ENCODE results near the gene TBXAS1. TPM values are rescaled to one million over a fixed set of nuclear protein-coding genes. Genes with fewer than 3 reads are reported as not detected.

The TBXAS1 gene
- total RNA-seq, 2 experiments from 2014 or later, result 0.86 TPM; not detected in 1

DNA sequence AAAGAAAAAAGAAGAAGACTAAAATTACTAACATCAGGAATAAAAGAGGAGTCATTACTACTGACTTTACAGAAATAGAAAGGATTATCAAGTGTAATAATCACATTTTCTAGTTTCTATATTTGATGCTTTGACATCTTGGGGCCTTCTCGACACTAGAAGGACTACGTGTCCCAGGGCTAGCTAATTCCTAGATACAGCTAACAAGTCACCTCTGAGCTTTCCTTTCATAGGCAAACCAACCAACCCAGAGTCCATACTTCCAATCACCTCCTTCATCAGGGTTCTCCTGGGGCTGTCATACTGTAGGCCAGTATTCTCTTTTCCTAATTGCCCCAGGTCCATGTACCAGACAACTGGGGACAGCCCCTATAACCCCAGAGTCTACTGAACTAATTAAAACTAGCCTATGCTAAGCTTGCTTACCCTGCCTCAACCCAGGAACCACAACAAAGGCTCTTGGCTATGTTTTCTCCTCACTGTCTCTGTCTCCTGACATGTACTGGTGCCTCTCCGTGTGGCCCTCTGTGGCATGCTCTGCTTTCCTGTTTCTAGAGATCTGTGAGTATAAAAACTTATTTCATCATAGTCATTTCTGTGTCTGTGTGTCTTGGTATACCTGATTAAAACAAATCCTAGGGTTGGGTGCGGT, 240.4 kb downstream of the TBXAS1 start:
- POLR2A ChIA-PET, result no interaction called here
- Histone ChIP-seq H3K4me1 (ENCODE audit: insufficient read depth, low read length, poor library complexity, severe bottlenecking) (no peaks in the 10 kb centered on the region), H3K4me3 (ENCODE audit: low read depth, low read length, poor library complexity, severe bottlenecking) (no peak overlapping the region), H4K20me1 (ENCODE audit: insufficient read depth, low read length) (no peaks in the 10 kb centered on the region), H3K79me2 (ENCODE audit: insufficient read depth, low read depth, low read length) (no peaks in the 10 kb centered on the region), H3K9me2 (ENCODE audit: insufficient read depth, low read length) (no peaks in the 10 kb centered on the region), H2AFZ (ENCODE audit: low read length) (no peak overlapping the region), H3K9me3 (ENCODE audit: low read length) (peaks cover 16% of the 10 kb centered on the region), H3K36me3 (ENCODE audit: insufficient read depth, low read length) (no peaks in the 10 kb centered on the region), H3K27ac (ENCODE audit: low read depth, low read length, poor library complexity, severe bottlenecking) (no peak overlapping the region), H3K4me2 (ENCODE audit: low read length) (no peak overlapping the region)
- CTCF ChIA-PET (ENCODE audit: unreplicated experiment), result no interaction called here
- intact Hi-C loops (cut with micrococcal nuclease; ENCODE audit: unreplicated experiment), result no loop called here
- no peak for TF ChIP-seq EZH2phosphoT487 (IDR thresholded peaks at IDR 0.05; ENCODE audit: borderline replicate concordance, low read depth, low read length)
- TF ChIP-seq, protein P1, sequence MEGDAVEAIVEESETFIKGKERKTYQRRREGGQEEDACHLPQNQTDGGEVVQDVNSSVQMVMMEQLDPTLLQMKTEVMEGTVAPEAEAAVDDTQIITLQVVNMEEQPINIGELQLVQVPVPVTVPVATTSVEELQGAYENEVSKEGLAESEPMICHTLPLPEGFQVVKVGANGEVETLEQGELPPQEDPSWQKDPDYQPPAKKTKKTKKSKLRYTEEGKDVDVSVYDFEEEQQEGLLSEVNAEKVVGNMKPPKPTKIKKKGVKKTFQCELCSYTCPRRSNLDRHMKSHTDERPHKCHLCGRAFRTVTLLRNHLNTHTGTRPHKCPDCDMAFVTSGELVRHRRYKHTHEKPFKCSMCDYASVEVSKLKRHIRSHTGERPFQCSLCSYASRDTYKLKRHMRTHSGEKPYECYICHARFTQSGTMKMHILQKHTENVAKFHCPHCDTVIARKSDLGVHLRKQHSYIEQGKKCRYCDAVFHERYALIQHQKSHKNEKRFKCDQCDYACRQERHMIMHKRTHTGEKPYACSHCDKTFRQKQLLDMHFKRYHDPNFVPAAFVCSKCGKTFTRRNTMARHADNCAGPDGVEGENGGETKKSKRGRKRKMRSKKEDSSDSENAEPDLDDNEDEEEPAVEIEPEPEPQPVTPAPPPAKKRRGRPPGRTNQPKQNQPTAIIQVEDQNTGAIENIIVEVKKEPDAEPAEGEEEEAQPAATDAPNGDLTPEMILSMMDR (conservative IDR thresholded peaks at IDR 0.05; ENCODE audit: low read length), result no peak
- no peak for DNase-seq (ENCODE audit: low spot score)
- BruUV-seq (replicated peaks), result no TSS peak

Other genes starting within 250 kb of the TBXAS1 start
- 5.9 and 6.2 TPM in 2 replicates for gene HIPK2, start 51.3 kb upstream of the TBXAS1 start, total RNA-seq (2014; rRNA removed; shearing (Covaris generic))
- 7.9 and 10.3 TPM in 2 replicates for gene HIPK2, start 51.3 kb upstream of the TBXAS1 start, total RNA-seq (2022)
- 12.5 and 13.3 TPM in 2 replicates for gene PARP12, start 233.7 kb downstream of the TBXAS1 start, total RNA-seq (2014; rRNA removed; shearing (Covaris generic))
- 6.5 and 6.8 TPM in 2 replicates for gene PARP12, start 233.7 kb downstream of the TBXAS1 start, total RNA-seq (2022)